ENCODE results near the gene ANXA6.

Gene ANXA6

GRCh38 chr5:151107738-151108520, 49.6 kb downstream of the ANXA6 start:
- peaks cover 41 to 55% of the 10 kb centered on the region in 2 donors for H3K36me3 ChIP-seq (ENCODE audit: control insufficient read depth in 1 of 2, insufficient read depth in 2 of 2, low read length in 2 of 2)
- H3K27me3 ChIP-seq (ENCODE audit: low read depth, low read length), result no peaks in the 10 kb centered on the region
- no peak overlapping the region for H3K4me3 ChIP-seq (ENCODE audit: low read depth in 1 of 2, low read length in 2 of 2)

DNA sequence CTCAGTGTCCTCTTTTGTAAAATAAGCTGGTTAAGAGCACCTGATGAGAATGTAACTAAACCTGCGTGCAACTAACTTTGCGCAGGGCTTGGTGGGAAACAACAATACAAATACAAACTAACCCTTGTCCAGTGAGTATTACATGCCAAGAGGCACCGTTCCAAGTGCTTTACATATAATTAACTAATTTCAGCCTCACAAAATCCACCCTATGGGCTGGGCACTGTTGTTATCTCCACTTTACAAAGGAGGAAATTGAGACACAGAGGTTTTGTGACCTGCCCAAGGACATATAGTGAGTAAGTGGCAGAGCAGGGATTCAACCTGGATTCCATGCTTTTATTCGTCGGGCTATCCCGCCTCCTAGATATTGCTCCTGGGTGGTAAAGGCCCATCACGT, 50.5 kb downstream of the ANXA6 start:
- peaks cover 47 to 56% of the 10 kb centered on the region in 2 donors for H3K36me3 ChIP-seq (ENCODE audit: control insufficient read depth in 1 of 2, insufficient read depth in 2 of 2, low read length in 2 of 2)
- H3K4me1 ChIP-seq (ENCODE audit: control insufficient read depth in 1 of 2, insufficient read depth in 2 of 2, low read length in 2 of 2), result peaks cover 24 to 42% of the 10 kb centered on the region in 2 donors

More at GRCh38 chr5:151107738-151108520, 49.6 kb downstream of the ANXA6 start:
- H3K4me1 ChIP-seq (ENCODE audit: control insufficient read depth in 1 of 2, insufficient read depth in 2 of 2, low read length in 2 of 2), result peaks cover 24 to 42% of the 10 kb centered on the region in 2 donors
- peak overlapping the region; percentile 64 for H3K27ac ChIP-seq (ENCODE audit: low read length)
- H3K9me3 ChIP-seq (ENCODE audit: control insufficient read depth in 1 of 2, low read length in 2 of 2), result no peaks in the 10 kb centered on the region

GRCh38 chr5:151106509-151106908, 51.1 kb downstream of the ANXA6 start:
- Histone ChIP-seq H3K9me3 (ENCODE audit: control insufficient read depth in 1 of 2, low read length in 2 of 2) (no peaks in the 10 kb centered on the region), H3K36me3 (ENCODE audit: control insufficient read depth in 1 of 2, insufficient read depth in 2 of 2, low read length in 2 of 2) (peaks cover 52 to 61% of the 10 kb centered on the region in 2 donors), H3K4me3 (ENCODE audit: low read depth in 1 of 2, low read length in 2 of 2) (no peak overlapping the region), H3K27ac (ENCODE audit: low read length) (peak overlapping the region; percentile 66), H3K27me3 (ENCODE audit: low read depth, low read length) (no peaks in the 10 kb centered on the region), H3K4me1 (ENCODE audit: control insufficient read depth in 1 of 2, insufficient read depth in 2 of 2, low read length in 2 of 2) (peaks cover 24 to 42% of the 10 kb centered on the region in 2 donors)

More for the DNA sequence above, 50.5 kb downstream of the ANXA6 start:
- Histone ChIP-seq H3K9me3 (ENCODE audit: control insufficient read depth in 1 of 2, low read length in 2 of 2) (no peaks in the 10 kb centered on the region), H3K27me3 (ENCODE audit: low read depth, low read length) (no peaks in the 10 kb centered on the region), H3K4me3 (ENCODE audit: low read depth in 1 of 2, low read length in 2 of 2) (no peak overlapping the region), H3K27ac (ENCODE audit: low read length) (peak overlapping the region; percentile 66)

DNA sequence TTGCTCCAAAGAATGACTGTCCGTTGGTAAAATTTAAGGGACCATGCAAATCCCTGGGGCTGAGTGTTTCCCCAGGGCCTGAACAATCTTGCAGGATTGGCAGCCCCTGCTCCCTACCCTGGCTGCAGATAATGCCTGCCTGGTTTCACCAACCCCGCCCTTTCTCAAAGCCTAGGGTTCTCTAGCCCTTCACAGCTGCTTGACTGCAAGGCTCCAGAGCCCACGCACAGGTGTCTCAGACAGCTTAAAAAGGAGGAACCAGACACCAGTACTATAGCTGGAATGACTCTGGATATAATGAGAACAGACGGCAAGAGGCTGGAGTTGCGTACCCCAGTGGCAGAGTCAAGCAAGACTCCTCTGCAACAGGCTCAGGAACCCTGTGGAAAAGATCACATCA, 51.5 kb downstream of the ANXA6 start:
- Histone ChIP-seq H3K9me3 (ENCODE audit: control insufficient read depth in 1 of 2, low read length in 2 of 2) (no peaks in the 10 kb centered on the region), H3K27me3 (ENCODE audit: low read depth, low read length) (no peaks in the 10 kb centered on the region), H3K27ac (ENCODE audit: low read length) (peak overlapping the region; percentile 31), H3K4me1 (ENCODE audit: control insufficient read depth in 1 of 2, insufficient read depth in 2 of 2, low read length in 2 of 2) (peaks cover 24 to 42% of the 10 kb centered on the region in 2 donors), H3K36me3 (ENCODE audit: control insufficient read depth in 1 of 2, insufficient read depth in 2 of 2, low read length in 2 of 2) (peaks cover 52 to 56% of the 10 kb centered on the region in 2 donors), H3K4me3 (ENCODE audit: low read depth in 1 of 2, low read length in 2 of 2) (no peak overlapping the region)

GRCh38 chr5:151105561-151105960, 52.0 kb downstream of the ANXA6 start:
- Histone ChIP-seq H3K27me3 (ENCODE audit: low read depth, low read length) (no peaks in the 10 kb centered on the region), H3K27ac (ENCODE audit: low read length) (peak overlapping the region; percentile 83), H3K36me3 (ENCODE audit: control insufficient read depth in 1 of 2, insufficient read depth in 2 of 2, low read length in 2 of 2) (peaks cover 54 to 57% of the 10 kb centered on the region in 2 donors), H3K4me3 (ENCODE audit: low read depth in 1 of 2, low read length in 2 of 2) (peak overlapping the region in 1 of 2 donors; percentile 10), H3K9me3 (ENCODE audit: control insufficient read depth in 1 of 2, low read length in 2 of 2) (no peaks in the 10 kb centered on the region), H3K4me1 (ENCODE audit: control insufficient read depth in 1 of 2, insufficient read depth in 2 of 2, low read length in 2 of 2) (peaks cover 24 to 42% of the 10 kb centered on the region in 2 donors)

- H3K27ac ChIP-seq (ENCODE audit: low read length), result peak overlapping the region; percentile 83
- H3K9me3 ChIP-seq (ENCODE audit: control insufficient read depth in 1 of 2, low read length in 2 of 2), result no peaks in the 10 kb centered on the region
- H3K4me3 ChIP-seq (ENCODE audit: low read depth in 1 of 2, low read length in 2 of 2), result no peak overlapping the region
- no peaks in the 10 kb centered on the region for H3K27me3 ChIP-seq (ENCODE audit: low read depth, low read length)
- peaks cover 24 to 45% of the 10 kb centered on the region in 2 donors for H3K4me1 ChIP-seq (ENCODE audit: control insufficient read depth in 1 of 2, insufficient read depth in 2 of 2, low read length in 2 of 2)
- peaks cover 46 to 54% of the 10 kb centered on the region in 2 donors for H3K36me3 ChIP-seq (ENCODE audit: control insufficient read depth in 1 of 2, insufficient read depth in 2 of 2, low read length in 2 of 2)
Measured at GRCh38 chr5:151104795-151105194, 52.8 kb downstream of the ANXA6 start.

DNA sequence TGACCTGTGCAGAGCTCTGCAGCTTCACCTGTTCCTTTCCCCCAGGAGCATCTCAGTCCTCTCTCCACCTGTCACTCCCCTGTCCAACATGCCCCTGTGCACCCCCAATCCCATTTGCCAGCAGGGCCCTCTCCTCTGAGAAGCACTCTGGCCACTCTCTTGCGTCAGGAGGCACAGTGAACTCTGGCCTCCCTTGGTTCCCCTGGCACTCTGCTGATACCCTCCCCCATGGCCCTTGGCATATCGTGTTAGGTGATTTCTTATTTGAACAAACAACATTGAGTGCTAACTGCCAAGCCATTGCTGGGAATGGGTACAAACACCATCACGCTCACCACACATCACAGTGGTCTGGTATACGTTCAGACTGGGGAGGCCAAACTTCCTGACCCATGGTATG, 55.8 kb downstream of the ANXA6 start:
- Histone ChIP-seq H3K4me3 (ENCODE audit: low read depth in 1 of 2, low read length in 2 of 2) (no peak overlapping the region), H3K4me1 (ENCODE audit: control insufficient read depth in 1 of 2, insufficient read depth in 2 of 2, low read length in 2 of 2) (peaks cover 9 to 32% of the 10 kb centered on the region in 2 donors), H3K9me3 (ENCODE audit: control insufficient read depth in 1 of 2, low read length in 2 of 2) (no peaks in the 10 kb centered on the region), H3K27me3 (ENCODE audit: low read depth, low read length) (no peaks in the 10 kb centered on the region), H3K27ac (ENCODE audit: low read length) (peak overlapping the region; percentile 10), H3K36me3 (ENCODE audit: control insufficient read depth in 1 of 2, insufficient read depth in 2 of 2, low read length in 2 of 2) (peaks cover 29 to 36% of the 10 kb centered on the region in 2 donors)

GRCh38 chr5:151101151-151101550, 56.4 kb downstream of the ANXA6 start:
- peak overlapping the region; percentile 49 for H3K27ac ChIP-seq (ENCODE audit: low read length)
- no peak overlapping the region for H3K4me3 ChIP-seq (ENCODE audit: low read depth in 1 of 2, low read length in 2 of 2)
- H3K9me3 ChIP-seq (ENCODE audit: control insufficient read depth in 1 of 2, low read length in 2 of 2), result no peaks in the 10 kb centered on the region
- peaks cover 24 to 34% of the 10 kb centered on the region in 2 donors for H3K36me3 ChIP-seq (ENCODE audit: control insufficient read depth in 1 of 2, insufficient read depth in 2 of 2, low read length in 2 of 2)
- H3K4me1 ChIP-seq (ENCODE audit: control insufficient read depth in 1 of 2, insufficient read depth in 2 of 2, low read length in 2 of 2), result peaks cover 4 to 32% of the 10 kb centered on the region in 2 donors
- no peaks in the 10 kb centered on the region for H3K27me3 ChIP-seq (ENCODE audit: low read depth, low read length)

- Histone ChIP-seq H3K4me1 (ENCODE audit: control insufficient read depth in 1 of 2, insufficient read depth in 2 of 2, low read length in 2 of 2) (peaks cover 6 to 28% of the 10 kb centered on the region in 2 donors), H3K4me3 (ENCODE audit: low read depth in 1 of 2, low read length in 2 of 2) (no peak overlapping the region), H3K27ac (ENCODE audit: low read length) (peak overlapping the region; percentile 49), H3K27me3 (ENCODE audit: low read depth, low read length) (no peaks in the 10 kb centered on the region), H3K36me3 (ENCODE audit: control insufficient read depth in 1 of 2, insufficient read depth in 2 of 2, low read length in 2 of 2) (peaks cover 24 to 34% of the 10 kb centered on the region in 2 donors), H3K9me3 (ENCODE audit: control insufficient read depth in 1 of 2, low read length in 2 of 2) (no peaks in the 10 kb centered on the region)
Measured at GRCh38 chr5:151100681-151101080, 56.9 kb downstream of the ANXA6 start.

DNA sequence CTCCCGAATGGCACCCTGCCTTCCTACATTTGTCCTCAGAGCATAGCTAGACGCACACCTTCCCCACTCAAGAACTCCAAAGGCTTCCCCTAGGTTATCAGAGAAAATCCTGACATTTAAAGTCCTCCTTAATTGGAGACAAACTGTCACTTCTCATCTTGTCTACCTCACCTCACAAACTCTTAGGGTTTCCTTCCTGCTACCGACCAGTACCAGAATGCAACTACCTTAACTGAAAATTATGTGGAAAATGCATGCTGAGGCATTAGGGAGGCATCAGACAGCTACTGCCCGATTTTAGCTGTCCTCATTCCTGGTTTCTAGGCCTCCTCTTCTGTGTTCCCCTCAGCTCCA, 58.8 kb downstream of the ANXA6 start:
- Histone ChIP-seq H3K27me3 (ENCODE audit: low read depth, low read length) (no peaks in the 10 kb centered on the region), H3K27ac (ENCODE audit: low read length) (no peak overlapping the region), H3K9me3 (ENCODE audit: control insufficient read depth in 1 of 2, low read length in 2 of 2) (no peaks in the 10 kb centered on the region), H3K36me3 (ENCODE audit: control insufficient read depth in 1 of 2, insufficient read depth in 2 of 2, low read length in 2 of 2) (peaks cover 16 to 33% of the 10 kb centered on the region in 2 donors), H3K4me3 (ENCODE audit: low read depth in 1 of 2, low read length in 2 of 2) (no peak overlapping the region), H3K4me1 (ENCODE audit: control insufficient read depth in 1 of 2, insufficient read depth in 2 of 2, low read length in 2 of 2) (peaks cover 25 to 30% of the 10 kb centered on the region in 2 donors)

DNA sequence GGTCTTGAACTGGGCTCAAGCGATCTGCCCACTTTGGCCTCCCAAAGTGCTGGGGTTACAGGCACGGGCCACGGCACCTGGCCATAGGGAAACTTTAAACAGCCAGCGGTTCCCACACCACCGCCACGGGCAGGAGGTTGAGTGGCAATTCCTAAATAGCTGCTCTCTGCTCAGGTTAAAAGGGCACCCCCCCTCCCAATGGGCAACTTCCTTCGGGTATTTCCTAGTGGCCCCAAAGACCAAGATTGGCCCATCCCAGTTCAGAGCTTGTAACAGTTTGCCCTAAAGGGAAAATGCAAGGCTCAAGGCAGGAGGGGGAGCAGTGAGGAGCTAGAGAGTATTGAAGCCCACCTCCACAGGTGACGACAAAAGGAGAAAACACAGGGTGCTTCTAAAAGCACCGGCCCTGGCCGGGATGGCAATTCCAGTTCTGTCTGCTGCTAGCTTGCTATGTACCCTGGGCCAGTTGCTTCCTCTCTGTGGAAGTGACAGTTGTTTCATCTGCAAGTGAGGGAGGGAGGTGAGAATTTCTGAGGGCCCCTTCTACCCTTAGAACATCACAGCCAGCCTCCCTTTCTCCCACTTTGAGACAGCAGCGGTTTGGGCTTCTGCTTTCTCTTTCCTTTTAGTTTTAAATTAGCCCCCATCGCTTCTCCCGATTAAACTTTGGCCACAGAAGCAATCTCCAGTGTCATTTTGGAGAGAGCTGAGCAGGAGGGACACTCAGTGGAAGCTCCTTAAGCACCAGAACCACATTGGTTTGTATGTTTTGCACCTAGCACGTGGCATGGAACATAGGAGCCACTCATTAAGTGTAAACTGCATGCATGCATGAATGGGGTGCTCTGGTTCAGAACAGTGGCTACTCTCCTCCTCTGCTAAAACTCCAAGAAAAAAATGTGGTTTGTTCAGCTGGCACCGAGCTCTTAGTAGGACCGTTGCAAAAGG, 59.5 kb downstream of the ANXA6 start:
- no peak overlapping the region for H3K4me3 ChIP-seq (ENCODE audit: low read depth in 1 of 2, low read length in 2 of 2)
- no peaks in the 10 kb centered on the region for H3K9me3 ChIP-seq (ENCODE audit: control insufficient read depth in 1 of 2, low read length in 2 of 2)
- peaks cover 32 to 34% of the 10 kb centered on the region in 2 donors for H3K4me1 ChIP-seq (ENCODE audit: control insufficient read depth in 1 of 2, insufficient read depth in 2 of 2, low read length in 2 of 2)
- no peaks in the 10 kb centered on the region for H3K27me3 ChIP-seq (ENCODE audit: low read depth, low read length)
- H3K36me3 ChIP-seq (ENCODE audit: control insufficient read depth in 1 of 2, insufficient read depth in 2 of 2, low read length in 2 of 2), result peaks cover 9 to 27% of the 10 kb centered on the region in 2 donors
- peak overlapping the region; percentile 1 for H3K27ac ChIP-seq (ENCODE audit: low read length)
